Right forelimb (tissue), 1 donor: ENCODE results near the gene AFAP1L1.

Experiments used
- DNase-seq: peaks from one replicate; pipeline ENCODE4 v3.0.0-alpha.2; 2018

Gene AFAP1L1

DNA sequence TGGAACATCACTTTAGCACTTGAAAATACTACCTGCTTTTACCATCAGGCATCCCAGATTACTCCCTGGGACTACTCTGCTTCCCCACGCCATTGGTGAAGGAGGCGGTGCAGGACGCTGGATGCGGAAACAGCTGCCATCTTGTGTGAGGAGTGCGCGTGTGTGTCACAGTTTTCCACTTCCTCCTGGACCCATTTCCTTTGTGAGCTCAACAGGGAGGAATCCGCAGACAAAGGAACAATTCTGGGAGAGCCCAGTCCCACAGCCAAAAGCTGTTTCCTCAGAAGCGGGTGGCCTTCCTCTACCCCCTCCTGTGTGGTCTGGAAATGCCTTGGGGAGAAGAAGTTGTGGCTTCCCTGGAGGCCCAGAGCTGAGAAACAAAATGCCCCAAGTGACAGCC is 16.8 kb downstream of the AFAP1L1 start:
- DNase-seq: no peak

DNA sequence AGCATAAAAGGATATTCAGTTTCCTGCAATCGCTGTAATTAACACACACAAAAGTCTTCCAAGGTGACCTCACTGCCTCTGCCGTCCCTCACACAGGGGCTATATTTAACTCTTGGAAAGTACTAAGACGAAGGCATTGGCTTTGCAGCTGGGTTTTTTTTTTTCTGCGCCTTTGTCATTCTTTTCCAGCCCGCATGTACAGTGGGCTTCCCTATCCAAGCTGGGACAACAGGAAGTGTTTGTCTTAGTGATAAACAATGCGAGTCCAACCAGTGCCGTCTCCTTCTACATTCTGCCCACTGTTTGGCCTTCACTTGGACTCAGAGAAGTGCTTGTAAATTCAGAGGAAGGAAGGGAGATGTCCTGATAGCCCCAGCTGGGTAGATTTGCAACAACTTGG is 17.6 kb downstream of the AFAP1L1 start:
- no peak for DNase-seq

DNA sequence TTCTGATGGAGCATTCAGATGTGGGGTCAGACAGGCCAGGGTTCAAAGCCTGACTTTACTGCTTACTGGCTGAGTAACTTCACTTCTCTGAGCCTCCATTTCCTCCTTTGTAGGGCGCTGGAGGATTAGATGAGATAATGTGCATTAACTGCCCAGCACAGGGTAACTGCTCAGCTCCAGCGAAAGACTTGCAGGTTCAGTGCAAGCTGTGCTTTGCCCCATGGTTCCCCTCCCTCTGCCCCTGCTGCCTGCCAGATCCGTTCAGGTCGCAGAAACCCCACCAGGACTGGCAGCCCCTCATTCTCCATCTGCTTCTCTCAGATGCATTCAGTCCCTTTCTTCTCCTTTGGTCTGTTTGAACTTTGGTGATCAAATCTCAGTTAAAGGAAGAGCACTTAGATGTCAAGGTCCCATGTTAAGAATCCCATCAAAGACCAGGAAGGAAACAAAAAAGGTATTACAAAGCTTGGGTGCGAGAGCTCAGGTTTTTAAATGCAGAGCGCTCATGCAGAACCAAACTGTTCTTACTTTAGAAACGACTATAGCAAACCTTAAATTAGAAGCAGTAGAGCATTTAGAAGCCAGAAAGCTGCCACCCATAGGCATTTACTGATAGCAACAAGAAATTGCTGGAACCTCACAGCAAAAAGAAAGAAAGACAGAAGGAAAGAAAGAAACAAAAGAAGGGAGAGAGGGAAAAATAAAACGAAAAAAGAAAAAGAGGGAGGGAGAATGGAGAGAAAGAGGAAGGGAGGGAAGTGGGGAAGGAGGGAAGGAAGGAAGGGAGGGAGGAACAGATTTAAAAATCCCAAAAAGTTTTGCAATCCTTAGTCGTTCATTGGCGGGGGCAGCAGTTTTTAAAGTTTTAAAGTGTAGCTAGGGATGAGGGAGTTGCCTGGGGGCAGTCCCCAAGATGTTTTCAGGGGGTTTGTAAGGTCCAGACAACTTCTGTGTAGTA is 23.5 kb downstream of the AFAP1L1 start:
- no peak for DNase-seq

DNA sequence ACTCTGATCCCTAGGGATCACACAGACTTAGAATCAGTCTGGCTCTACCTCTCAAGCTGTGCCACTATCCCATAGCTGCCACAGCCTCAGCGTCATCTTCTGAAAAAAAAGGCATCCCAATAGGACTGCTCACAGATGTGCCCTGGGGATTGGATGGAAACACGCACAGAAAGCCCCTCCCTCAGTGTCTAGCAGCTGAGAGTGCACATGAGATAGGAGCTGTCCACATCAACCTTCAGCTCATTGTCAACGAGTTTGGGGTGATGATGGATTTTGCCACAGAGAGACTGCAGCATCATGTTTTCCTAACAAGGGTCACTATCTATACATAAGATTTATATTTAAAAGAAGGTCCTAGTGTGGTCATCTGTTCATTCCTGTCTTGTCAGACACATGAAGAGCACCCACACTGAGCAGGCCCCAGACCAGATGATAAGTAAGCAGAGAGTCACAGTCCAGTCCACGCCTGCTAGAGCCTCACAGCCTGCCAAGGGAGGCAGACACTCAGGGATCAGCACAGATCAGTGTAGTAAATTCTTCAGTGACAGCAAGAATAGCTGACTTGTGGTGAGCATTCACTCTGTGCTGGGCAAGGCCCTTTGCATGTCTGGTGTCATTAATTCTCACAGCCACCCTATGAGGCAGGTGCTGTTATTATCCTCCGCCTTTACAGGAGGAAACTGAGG is 25.8 kb downstream of the AFAP1L1 start:
- DNase-seq: no peak

DNA sequence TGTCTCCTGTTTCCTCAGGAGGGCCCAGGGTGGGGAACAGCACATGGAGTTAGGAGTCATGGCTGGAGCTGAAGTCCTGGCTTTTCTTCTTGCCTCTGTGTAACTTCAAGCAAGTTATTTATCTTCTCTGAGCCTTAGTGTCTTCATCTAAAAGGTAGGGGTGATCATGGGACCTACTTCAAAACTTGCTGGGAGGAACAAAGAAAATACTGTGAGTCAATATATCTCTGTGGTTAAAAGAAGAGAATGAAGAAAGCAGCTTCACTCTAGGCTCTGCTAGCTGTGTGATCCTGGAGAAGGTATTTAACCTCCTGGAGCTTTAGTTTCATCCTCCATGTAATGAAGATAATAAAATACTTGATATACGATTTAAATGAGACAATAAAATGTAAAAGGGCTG is 26.5 kb downstream of the AFAP1L1 start:
- DNase-seq: no peak

DNA sequence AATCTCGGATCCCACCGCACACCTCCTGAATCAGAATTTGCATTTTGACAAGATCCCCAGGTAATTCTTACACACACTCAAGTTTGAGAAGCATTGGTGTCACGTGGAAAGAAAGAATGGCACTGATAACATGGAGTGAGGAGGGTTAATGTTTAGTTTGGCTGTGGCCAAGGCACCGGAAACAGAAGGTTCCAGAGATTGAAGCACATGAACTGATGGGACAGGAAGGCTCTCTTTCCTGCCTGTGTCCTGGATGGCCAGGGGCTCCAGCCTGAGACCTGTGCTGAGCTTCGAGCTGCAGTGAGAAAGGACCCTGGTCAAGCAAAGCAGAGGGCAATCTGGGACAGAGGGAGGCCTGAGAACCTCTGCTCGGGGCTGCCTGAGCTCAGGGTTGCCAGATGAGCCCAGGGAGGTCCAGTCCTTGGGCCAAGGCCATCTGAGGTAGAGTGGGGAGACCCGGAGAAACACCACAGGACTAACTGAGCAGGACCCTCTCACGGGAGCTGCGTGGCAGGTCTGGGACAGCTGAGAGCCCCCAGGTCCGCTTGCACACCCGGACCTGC is 27.3 kb downstream of the AFAP1L1 start:
- DNase-seq: no peak

DNA sequence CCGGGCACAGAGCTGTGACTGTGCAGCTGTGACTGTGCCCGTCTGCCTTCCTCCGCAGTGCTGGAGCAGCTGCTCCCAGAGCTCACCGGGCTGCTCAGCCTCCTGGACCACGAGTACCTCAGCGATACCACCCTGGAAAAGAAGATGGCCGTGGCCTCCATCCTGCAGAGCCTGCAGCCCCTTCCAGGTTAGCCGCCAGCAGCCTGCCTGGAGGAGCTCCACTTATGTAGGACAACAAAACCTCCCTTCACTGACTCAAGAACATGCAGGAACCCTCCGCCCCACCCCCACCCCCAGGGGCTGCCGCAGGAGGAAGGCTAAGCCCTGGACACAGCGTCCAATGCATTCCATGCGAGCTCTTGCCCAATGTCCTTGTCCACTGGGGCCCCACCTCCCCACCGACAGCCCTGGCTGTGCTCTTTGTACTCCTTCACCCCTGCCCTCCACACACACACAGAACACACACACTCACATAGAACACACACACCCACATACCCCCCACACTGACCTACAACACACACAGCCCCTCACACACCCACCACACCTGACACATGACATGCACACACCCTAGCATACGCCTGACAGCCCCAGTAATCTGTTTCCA is 27.9 kb downstream of the AFAP1L1 start:
- DNase-seq: no peak

DNA sequence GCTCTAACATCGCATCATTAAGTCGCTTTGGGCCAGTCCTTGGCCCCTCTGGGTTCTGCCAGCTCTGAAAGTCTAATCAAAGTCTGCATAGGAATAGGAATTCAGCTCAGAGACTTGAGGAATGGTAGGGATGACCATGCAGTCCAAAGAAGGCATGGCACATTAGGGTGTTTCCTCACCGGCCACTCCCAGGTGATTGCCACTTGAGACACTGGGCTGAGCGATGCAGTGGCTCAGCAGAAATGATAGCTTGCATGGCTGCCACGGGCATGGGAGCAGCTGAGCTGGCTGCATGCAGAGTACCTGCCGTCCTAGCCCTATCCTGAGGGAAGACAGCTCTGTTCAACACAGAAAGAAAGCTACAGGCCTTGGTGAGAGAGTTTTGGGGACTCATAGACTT is 28.8 kb downstream of the AFAP1L1 start:
- DNase-seq: no peak

DNA sequence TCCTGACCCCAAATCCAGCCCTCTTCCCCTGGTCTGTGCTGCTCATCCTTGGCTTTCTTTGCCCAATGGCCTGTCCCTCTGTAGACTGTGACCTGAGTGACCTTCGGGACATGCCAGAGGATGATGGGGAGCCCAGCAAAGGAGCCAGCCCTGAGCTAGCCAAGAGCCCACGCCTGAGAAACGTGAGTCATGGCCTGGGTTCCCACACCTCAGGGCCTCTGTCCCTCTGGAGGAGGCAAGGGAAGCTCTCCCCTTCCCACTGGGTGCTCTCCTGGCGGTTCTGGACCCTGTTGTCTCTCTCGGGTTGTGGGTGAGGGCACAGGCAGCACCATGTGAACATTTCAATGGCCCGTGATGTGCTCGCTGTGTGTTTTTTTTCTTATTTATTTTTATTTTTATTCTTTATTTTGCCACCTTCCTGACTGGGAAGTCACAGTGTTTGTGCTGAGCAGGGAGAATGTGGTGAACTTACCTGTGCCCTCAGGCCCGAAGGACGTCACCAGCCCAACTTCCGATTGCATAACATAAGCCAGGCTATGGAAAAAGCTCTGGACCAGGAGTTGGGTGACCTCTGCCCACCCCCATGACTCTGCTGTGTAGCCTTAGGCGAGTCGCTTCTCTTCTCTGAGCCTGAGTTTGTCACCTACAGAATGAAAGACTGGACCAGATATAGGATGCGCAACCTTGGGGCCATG is 29.5 kb downstream of the AFAP1L1 start:
- DNase-seq: no peak

DNA sequence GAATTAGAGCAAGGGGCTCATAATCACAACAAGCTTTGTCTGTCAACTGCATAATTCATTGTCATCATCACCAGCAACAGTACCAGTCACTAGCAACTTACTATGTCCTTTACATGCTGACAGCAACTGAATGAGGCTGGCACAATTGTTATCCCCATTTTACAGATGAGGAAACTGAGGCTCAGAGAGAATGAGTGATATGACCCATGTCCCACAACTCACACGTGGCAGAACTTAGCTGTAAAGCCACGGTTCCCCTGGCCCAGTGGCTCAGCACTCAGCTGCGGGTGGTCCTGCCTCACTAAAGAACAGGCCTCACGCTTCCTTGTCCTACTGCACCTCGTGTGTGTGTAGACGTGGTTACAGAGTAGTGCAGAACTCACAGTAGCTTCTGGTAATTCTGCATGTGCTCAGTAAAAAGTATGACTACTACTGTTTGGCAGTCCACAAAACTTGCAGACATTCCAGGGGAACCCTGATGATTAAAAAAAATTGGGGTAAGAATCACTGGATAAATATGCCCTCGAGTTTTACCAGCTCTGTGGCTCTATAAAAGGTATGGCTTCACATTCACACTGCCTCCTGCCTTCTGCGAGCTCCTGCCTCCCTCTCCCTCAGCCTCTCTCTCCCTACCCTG is 30.2 kb downstream of the AFAP1L1 start:
- DNase-seq: no peak

DNA sequence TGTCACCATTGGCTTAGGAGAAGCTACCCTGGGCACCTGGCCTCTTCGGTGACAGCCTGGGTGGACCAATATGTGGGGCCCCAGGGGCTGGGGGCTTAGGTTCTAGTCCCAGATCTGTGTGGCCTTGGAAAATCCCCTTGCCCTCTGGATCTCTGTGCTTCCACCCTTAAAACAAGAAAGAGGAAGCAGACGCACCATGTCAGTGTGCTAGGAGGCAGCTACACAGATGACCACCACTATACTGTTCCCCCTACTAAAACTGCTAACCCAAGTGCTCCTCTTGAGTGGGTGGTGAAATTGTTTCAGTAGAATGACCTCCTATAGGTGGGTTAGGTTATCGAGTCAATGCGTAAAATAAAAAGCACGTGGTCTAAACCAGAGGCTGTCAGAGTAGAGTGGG is 31.0 kb downstream of the AFAP1L1 start:
- DNase-seq: no peak

DNA sequence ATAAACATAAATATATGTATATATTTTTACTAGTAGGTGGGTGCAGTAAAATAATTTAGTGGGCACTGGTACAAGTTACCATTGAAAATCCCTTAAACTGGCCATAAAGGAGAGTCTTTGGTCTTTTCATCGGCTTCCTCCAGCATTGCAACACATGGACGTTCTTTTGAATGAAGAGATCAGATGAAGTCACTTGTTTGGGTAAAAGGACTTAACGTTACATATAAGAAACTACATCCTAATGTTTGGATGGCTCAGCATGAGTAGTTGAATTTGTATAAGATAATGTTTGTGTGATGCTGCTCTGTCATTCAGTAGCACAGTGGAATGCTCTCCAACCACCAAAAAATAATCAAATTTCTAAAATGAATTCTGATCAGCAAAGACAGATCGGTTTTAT is 31.6 kb downstream of the AFAP1L1 start:
- DNase-seq: no peak

DNA sequence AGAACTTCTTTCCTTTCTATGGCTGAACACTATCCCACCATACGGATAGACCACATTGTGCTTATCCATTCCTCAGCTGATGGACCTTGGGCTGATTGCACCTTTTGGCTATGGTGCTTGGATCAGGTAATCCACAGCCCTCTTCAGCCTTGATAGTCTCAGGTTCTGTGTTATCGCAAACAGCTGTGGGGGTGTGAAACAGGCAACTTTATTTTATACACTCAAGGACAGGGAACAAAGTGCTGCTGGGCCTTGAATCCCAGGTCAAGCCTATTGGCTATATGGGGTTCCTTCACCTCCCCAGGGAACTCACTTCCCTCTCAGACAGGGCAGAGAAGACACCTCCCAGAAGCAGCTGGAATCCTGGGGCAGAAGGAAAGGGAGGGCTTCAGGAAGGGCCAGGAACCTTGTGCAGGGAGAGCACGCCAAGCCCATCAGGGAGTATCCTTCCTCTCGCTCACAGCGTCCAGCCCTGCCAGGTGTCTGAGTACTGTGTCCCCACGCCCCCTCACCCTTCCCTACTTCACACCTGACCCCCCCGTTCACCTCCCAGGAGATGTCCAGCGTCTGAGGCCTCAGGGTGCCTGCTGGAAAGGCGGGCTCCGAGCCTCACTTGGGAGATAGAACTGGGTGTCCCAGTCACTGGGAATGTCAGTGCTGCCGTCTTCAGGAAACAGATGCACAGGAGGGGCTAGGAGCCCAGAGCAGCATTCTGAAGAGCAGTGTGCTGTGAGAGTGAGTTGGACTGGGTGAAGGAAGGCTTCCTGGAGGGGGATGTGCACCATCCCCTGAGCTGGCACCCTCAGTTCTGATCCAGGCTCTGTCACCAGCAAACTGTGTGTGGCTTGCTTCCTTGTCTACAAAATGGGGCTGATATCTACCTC is 32.8 kb downstream of the AFAP1L1 start:
- DNase-seq: no peak

DNA sequence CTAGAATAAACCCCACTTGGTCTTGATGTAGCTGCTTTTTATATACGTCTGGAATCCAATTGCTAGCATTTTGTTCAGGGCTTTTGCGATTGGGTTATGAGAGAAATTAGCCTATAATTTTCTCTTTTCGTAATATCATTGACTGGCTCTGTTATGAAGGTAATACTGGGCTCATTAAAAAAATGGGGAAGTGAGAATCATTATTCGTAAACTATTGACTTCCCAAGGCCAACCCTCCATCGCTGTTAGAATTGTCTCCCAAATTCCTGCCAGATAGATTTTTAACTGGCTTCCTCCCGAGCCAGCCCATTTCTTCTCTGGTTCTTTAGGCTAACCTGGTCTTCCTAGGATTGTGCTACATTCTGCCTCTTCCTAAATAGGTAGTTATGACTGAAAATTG is 37.7 kb downstream of the AFAP1L1 start:
- DNase-seq: no peak

DNA sequence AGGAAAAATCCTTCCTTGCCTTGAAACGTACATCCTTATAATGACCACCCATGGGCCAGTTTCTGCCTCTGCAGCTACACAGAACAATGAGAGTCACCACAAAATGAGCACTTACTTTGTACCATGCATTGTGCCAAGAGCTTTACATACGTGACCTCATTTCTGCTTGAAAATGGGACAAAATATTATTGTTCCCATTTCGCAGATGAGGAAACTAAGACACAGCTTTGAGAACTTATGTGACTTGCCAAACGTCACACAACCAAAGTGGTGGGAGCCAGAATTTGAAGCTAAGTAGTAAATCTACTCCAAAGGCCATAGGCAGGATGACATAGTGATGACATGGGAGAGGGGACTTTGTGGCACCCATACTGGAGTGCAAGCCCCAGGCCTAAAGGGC is 38.8 kb downstream of the AFAP1L1 start:
- no peak for DNase-seq

DNA sequence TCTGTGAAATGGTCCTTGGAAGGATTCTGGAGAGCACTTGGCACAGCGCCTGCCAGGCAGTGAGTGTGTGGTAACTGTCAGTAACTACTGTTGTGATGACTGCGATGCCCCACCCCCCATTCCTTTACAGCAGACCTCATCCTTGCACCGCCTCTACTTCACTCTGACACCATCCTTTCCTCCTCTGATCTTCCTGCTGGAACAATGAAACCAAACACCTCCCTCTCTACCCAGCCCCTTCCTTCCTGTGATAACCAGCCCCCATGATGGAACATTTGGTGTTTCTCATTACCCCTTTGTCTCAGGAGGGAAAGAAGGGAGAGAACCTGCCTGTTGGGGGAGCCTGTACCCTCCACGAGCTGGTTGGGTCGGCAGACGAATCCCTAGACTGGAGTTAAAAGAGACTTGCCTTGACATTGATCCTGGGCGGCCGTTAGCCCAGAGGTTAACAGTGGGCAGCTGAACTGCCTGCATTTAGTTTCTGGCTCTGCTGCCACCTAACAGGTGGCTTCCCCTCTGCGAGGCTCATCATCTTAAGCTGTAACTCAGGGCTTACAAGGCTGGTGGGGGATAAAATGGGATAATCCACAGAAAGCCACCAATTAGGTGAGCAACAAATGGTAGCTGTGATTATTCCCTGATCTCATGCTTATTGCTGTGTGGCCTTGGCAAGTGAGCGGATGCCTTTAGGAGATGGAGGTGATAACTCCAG is 39.4 kb downstream of the AFAP1L1 start:
- DNase-seq: no peak

DNA sequence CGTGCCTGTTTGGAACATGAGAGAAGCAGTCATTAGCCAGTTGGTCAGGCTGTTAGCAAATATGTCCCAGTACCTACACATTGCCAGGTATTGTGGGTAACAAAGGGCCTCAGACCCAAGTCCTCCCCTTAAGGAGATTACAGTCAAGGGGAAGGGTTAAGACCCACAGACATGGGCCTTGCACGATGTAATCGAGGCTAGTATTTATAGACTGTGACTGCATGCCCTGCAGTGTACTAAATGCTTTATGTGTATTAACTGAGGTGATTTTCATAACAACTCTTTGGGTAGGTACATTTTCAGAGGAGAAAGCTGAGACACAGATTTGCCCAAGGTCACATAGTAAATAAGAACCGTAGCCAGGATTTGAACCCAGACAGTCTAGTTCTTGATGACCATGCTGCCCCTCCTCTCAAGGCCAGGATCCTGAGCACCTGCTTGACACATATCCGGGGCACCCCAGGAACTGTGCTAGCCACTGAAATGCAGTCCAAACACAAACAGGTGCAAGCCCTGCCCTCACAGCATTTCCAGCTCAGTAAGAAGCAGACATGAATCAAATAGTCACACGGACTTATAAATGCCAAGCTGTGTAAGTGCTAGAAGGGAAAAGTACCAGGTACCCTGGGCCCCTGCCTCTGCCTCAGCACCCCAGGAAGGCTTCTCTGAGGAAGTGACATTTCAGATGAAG is 41.6 kb downstream of the AFAP1L1 start:
- DNase-seq: no peak

DNA sequence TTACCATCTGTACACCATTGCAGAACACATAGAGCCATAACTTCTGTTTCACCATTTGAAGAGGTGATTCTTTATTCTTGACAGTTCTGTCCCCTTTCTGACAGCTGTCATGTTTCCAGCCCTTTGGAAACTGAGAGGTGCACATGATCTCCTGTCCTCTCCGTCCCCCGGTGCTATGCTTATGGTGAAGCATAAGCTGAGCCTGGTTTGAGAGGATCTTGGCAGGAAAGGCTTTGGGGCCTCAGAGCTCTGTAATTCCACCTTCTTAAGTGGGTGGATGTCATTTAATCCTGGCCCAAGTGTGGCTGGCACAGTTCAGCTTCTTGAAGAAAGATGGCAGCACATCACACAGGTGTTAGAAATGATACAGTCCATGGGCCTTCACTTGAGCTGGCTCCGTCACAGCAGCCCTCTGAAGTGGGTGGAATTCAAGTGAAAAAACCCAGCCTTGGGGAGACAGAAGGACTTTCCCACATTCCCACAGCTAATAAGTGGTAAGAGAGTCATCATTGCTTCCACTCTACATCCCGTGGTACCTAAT is 43.0 kb downstream of the AFAP1L1 start:
- DNase-seq: no peak

DNA sequence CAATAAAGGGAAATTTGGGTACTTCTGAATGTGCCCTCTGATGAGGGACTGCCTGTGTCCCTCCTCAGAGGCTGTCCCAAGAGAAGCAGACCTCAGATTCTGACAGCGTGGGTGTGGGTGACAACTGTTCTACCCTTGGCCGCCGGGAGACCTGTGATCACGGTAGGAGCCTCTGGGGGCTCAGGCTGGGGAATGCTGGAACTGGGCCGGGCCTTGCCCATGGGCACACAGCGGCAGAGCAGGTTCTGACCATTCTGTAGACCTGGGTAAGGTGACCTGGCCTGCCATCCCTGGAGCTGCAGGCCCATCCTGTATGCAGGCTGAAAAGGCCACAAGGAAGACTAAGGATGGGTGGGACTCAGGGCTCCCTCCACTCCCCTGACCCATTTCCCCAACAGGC is 44.1 kb downstream of the AFAP1L1 start:
- no peak for DNase-seq
